IPS-NIHi7 (cell line): ENCODE results near the gene REXO1.

ENCODE experiments used
- DNase-seq: peaks from one replicate; pipeline ENCODE4 v3.0.0; 2012; ENCODE audit warnings: mixed read lengths; ENCODE audit errors: extremely low spot score

Gene REXO1

GRCh38 chr19:1766800-1767352 lies 81.4 kb downstream of the REXO1 start:
- DNase-seq: no peak

GRCh38 chr19:1765904-1766799 lies 82.1 kb downstream of the REXO1 start:
- DNase-seq: no peak
